Measurements from ENCODE around the gene GAB1.

GAB1 gene

GRCh38 chr4:143381189-143382118 is 44.8 kb downstream of the GAB1 start:
- H3K36me3 ChIP-seq (ENCODE audit: control insufficient read depth in 5 of 5, insufficient read depth in 5 of 5, low read length in 5 of 5): no peaks in the 10 kb centered on the region
- no peaks in the 10 kb centered on the region for H3K9me3 ChIP-seq (ENCODE audit: control insufficient read depth in 5 of 5, low read length in 5 of 5)
- H3K4me3 ChIP-seq (ENCODE audit: low read depth in 1 of 5, low read length in 5 of 5): peak overlapping the region in 1 of 5 donors; percentile 17
- H3K4me1 ChIP-seq (ENCODE audit: control insufficient read depth in 5 of 5, insufficient read depth in 5 of 5, low read length in 5 of 5): peaks cover 5 to 66% (median 60%) of the 10 kb centered on the region in 5 donors
- H3K27me3 ChIP-seq (ENCODE audit: control insufficient read depth in 5 of 5, insufficient read depth in 4 of 5, low read length in 5 of 5): no peaks in the 10 kb centered on the region
- H3K9ac ChIP-seq (ENCODE audit: low read length in 5 of 5): peak overlapping the region in 1 of 5 donors; percentile 51
- peak overlapping the region; percentile 66 for H3K27ac ChIP-seq (ENCODE audit: low read depth, low read length)

GRCh38 chr4:143382596-143382995 is 45.9 kb downstream of the GAB1 start:
- Histone ChIP-seq H3K4me1 (ENCODE audit: control insufficient read depth in 5 of 5, insufficient read depth in 5 of 5, low read length in 5 of 5) (peaks cover 3 to 57% (median 54%) of the 10 kb centered on the region in 5 donors), H3K27me3 (ENCODE audit: control insufficient read depth in 5 of 5, insufficient read depth in 4 of 5, low read length in 5 of 5) (no peaks in the 10 kb centered on the region)

GRCh38 chr4:143383005-143383574 is 46.4 kb downstream of the GAB1 start:
- Histone ChIP-seq H3K4me3 (ENCODE audit: low read depth in 1 of 5, low read length in 5 of 5) (no peak overlapping the region), H3K36me3 (ENCODE audit: control insufficient read depth in 5 of 5, insufficient read depth in 5 of 5, low read length in 5 of 5) (no peaks in the 10 kb centered on the region), H3K9me3 (ENCODE audit: control insufficient read depth in 5 of 5, low read length in 5 of 5) (no peaks in the 10 kb centered on the region), H3K4me1 (ENCODE audit: control insufficient read depth in 5 of 5, insufficient read depth in 5 of 5, low read length in 5 of 5) (peaks cover 3 to 52% (median 49%) of the 10 kb centered on the region in 5 donors), H3K27me3 (ENCODE audit: control insufficient read depth in 5 of 5, insufficient read depth in 4 of 5, low read length in 5 of 5) (no peaks in the 10 kb centered on the region), H3K27ac (ENCODE audit: low read depth, low read length) (no peak overlapping the region), H3K9ac (ENCODE audit: low read length in 5 of 5) (peak overlapping the region in 1 of 5 donors; percentile 51)

More at GRCh38 chr4:143382596-143382995, 45.9 kb downstream of the GAB1 start:
- no peaks in the 10 kb centered on the region for H3K36me3 ChIP-seq (ENCODE audit: control insufficient read depth in 5 of 5, insufficient read depth in 5 of 5, low read length in 5 of 5)
- peak overlapping the region; percentile 66 for H3K27ac ChIP-seq (ENCODE audit: low read depth, low read length)
- H3K9me3 ChIP-seq (ENCODE audit: control insufficient read depth in 5 of 5, low read length in 5 of 5): no peaks in the 10 kb centered on the region
- peak overlapping the region in 2 of 5 donors; percentile 13 to 22 for H3K4me3 ChIP-seq (ENCODE audit: low read depth in 1 of 5, low read length in 5 of 5)
- peak overlapping the region in 3 of 5 donors; percentile 8 to 51 (median 27) for H3K9ac ChIP-seq (ENCODE audit: low read length in 5 of 5)

GRCh38 chr4:143384381-143384994 is 47.8 kb downstream of the GAB1 start:
- H3K27me3 ChIP-seq (ENCODE audit: control insufficient read depth in 5 of 5, insufficient read depth in 4 of 5, low read length in 5 of 5): no peaks in the 10 kb centered on the region
- no peaks in the 10 kb centered on the region for H3K9me3 ChIP-seq (ENCODE audit: control insufficient read depth in 5 of 5, low read length in 5 of 5)
- peak overlapping the region in 1 of 5 donors; percentile 33 for H3K4me3 ChIP-seq (ENCODE audit: low read depth in 1 of 5, low read length in 5 of 5)
- H3K9ac ChIP-seq (ENCODE audit: low read length in 5 of 5): no peak overlapping the region
- no peaks in the 10 kb centered on the region for H3K36me3 ChIP-seq (ENCODE audit: control insufficient read depth in 5 of 5, insufficient read depth in 5 of 5, low read length in 5 of 5)
- peak overlapping the region; percentile 60 for H3K27ac ChIP-seq (ENCODE audit: low read depth, low read length)
- H3K4me1 ChIP-seq (ENCODE audit: control insufficient read depth in 5 of 5, insufficient read depth in 5 of 5, low read length in 5 of 5): peaks cover 3 to 44% (median 39%) of the 10 kb centered on the region in 5 donors

- Histone ChIP-seq H3K27me3 (ENCODE audit: control insufficient read depth in 5 of 5, insufficient read depth in 4 of 5, low read length in 5 of 5) (no peaks in the 10 kb centered on the region), H3K4me3 (ENCODE audit: low read depth in 1 of 5, low read length in 5 of 5) (no peak overlapping the region), H3K27ac (ENCODE audit: low read depth, low read length) (no peak overlapping the region), H3K9me3 (ENCODE audit: control insufficient read depth in 5 of 5, low read length in 5 of 5) (no peaks in the 10 kb centered on the region), H3K9ac (ENCODE audit: low read length in 5 of 5) (no peak overlapping the region), H3K36me3 (ENCODE audit: control insufficient read depth in 5 of 5, insufficient read depth in 5 of 5, low read length in 5 of 5) (no peaks in the 10 kb centered on the region), H3K4me1 (ENCODE audit: control insufficient read depth in 5 of 5, insufficient read depth in 5 of 5, low read length in 5 of 5) (peaks cover 3 to 56% (median 40%) of the 10 kb centered on the region in 5 donors)
Measured at GRCh38 chr4:143386812-143387211, 50.1 kb downstream of the GAB1 start.

GRCh38 chr4:143389579-143390195 is 53.0 kb downstream of the GAB1 start:
- no peaks in the 10 kb centered on the region for H3K27me3 ChIP-seq (ENCODE audit: control insufficient read depth in 5 of 5, insufficient read depth in 4 of 5, low read length in 5 of 5)
- no peak overlapping the region for H3K9ac ChIP-seq (ENCODE audit: low read length in 5 of 5)
- H3K9me3 ChIP-seq (ENCODE audit: control insufficient read depth in 5 of 5, low read length in 5 of 5): no peaks in the 10 kb centered on the region
- H3K4me3 ChIP-seq (ENCODE audit: low read depth in 1 of 5, low read length in 5 of 5): no peak overlapping the region
- H3K27ac ChIP-seq (ENCODE audit: low read depth, low read length): no peak overlapping the region
- peaks cover 0 to 35% (median 28%) of the 10 kb centered on the region in 5 donors for H3K4me1 ChIP-seq (ENCODE audit: control insufficient read depth in 5 of 5, insufficient read depth in 5 of 5, low read length in 5 of 5)
- no peaks in the 10 kb centered on the region for H3K36me3 ChIP-seq (ENCODE audit: control insufficient read depth in 5 of 5, insufficient read depth in 5 of 5, low read length in 5 of 5)

GRCh38 chr4:143390764-143391163 is 54.1 kb downstream of the GAB1 start:
- no peak overlapping the region for H3K27ac ChIP-seq (ENCODE audit: low read depth, low read length)

GRCh38 chr4:143391261-143391660 is 54.6 kb downstream of the GAB1 start:
- no peak overlapping the region for H3K4me3 ChIP-seq (ENCODE audit: low read depth in 1 of 5, low read length in 5 of 5)
- no peaks in the 10 kb centered on the region for H3K9me3 ChIP-seq (ENCODE audit: control insufficient read depth in 5 of 5, low read length in 5 of 5)
- H3K4me1 ChIP-seq (ENCODE audit: control insufficient read depth in 5 of 5, insufficient read depth in 5 of 5, low read length in 5 of 5): peaks cover 0 to 28% (median 20%) of the 10 kb centered on the region in 5 donors
- H3K36me3 ChIP-seq (ENCODE audit: control insufficient read depth in 5 of 5, insufficient read depth in 5 of 5, low read length in 5 of 5): no peaks in the 10 kb centered on the region
- no peak overlapping the region for H3K9ac ChIP-seq (ENCODE audit: low read length in 5 of 5)
- H3K27ac ChIP-seq (ENCODE audit: low read depth, low read length): no peak overlapping the region
- no peaks in the 10 kb centered on the region for H3K27me3 ChIP-seq (ENCODE audit: control insufficient read depth in 5 of 5, insufficient read depth in 4 of 5, low read length in 5 of 5)

More at GRCh38 chr4:143390764-143391163, 54.1 kb downstream of the GAB1 start:
- H3K4me1 ChIP-seq (ENCODE audit: control insufficient read depth in 5 of 5, insufficient read depth in 5 of 5, low read length in 5 of 5): peaks cover 0 to 28% (median 20%) of the 10 kb centered on the region in 5 donors
- no peaks in the 10 kb centered on the region for H3K36me3 ChIP-seq (ENCODE audit: control insufficient read depth in 5 of 5, insufficient read depth in 5 of 5, low read length in 5 of 5)
- no peak overlapping the region for H3K9ac ChIP-seq (ENCODE audit: low read length in 5 of 5)
- H3K4me3 ChIP-seq (ENCODE audit: low read depth in 1 of 5, low read length in 5 of 5): no peak overlapping the region
- no peaks in the 10 kb centered on the region for H3K9me3 ChIP-seq (ENCODE audit: control insufficient read depth in 5 of 5, low read length in 5 of 5)
- no peaks in the 10 kb centered on the region for H3K27me3 ChIP-seq (ENCODE audit: control insufficient read depth in 5 of 5, insufficient read depth in 4 of 5, low read length in 5 of 5)

GRCh38 chr4:143391895-143392294 is 55.2 kb downstream of the GAB1 start:
- Histone ChIP-seq H3K4me1 (ENCODE audit: control insufficient read depth in 5 of 5, insufficient read depth in 5 of 5, low read length in 5 of 5) (peaks cover 0 to 28% (median 21%) of the 10 kb centered on the region in 5 donors), H3K9me3 (ENCODE audit: control insufficient read depth in 5 of 5, low read length in 5 of 5) (no peaks in the 10 kb centered on the region), H3K27ac (ENCODE audit: low read depth, low read length) (no peak overlapping the region), H3K36me3 (ENCODE audit: control insufficient read depth in 5 of 5, insufficient read depth in 5 of 5, low read length in 5 of 5) (no peaks in the 10 kb centered on the region), H3K4me3 (ENCODE audit: low read depth in 1 of 5, low read length in 5 of 5) (no peak overlapping the region), H3K27me3 (ENCODE audit: control insufficient read depth in 5 of 5, insufficient read depth in 4 of 5, low read length in 5 of 5) (no peaks in the 10 kb centered on the region), H3K9ac (ENCODE audit: low read length in 5 of 5) (no peak overlapping the region)
